A549 (cell line): ENCODE data around the gene EIF3A. TPM values are rescaled to one million over a fixed set of nuclear protein-coding genes. Genes with fewer than 3 reads are reported as not detected.

ENCODE experiments used
- ATAC-seq, 2 experiments: fragments of 200-7000 bp in 1 of 2; fragments of >200 bp in 1 of 2; cut with Nextera tagmentation in 1 of 2; cut with Tn5 transposase in 1 of 2; 3 replicates each; pipeline versions ENCODE4 v1.8.0 to v1.9.1; 2018 to 2020; ENCODE audit warnings: mild to moderate bottlenecking in 1 of 2, moderate library complexity in 1 of 2
- CTCF ChIA-PET: fragments of 300-600 bp; sonication (Branson Sonifier 250); formaldehyde crosslinking; extraction: SDS; loops from one replicate; lab custom pipeline; 2021; ENCODE audit warnings: antibody characterized with exemption, inconsistent platforms; lab: Yijun Ruan, JAX
- POLR2A ChIA-PET: fragments of 350-600 bp; formaldehyde crosslinking; extraction: SDS; loops from one replicate; lab custom pipeline; 2021; ENCODE audit warnings: antibody characterized with exemption, inconsistent platforms; lab: Yijun Ruan, JAX
- DNase-seq, 2 experiments: peaks; one replicate each; pipeline versions ENCODE4 v3.0.0 to v3.0.0-alpha.2; 2011 to 2016; ENCODE audit warnings: low read depth in 1 of 2, low spot score in 1 of 2
- FAIRE-seq: peaks from 2 replicates; lab custom pipeline; 2011; peaks lifted over from hg19 to GRCh38; lab: Jason Lieb, UNC
- H3K27ac ChIP-seq, 2 experiments: fragments of >200 bp; sonication (Bioruptor Twin); formaldehyde crosslinking; 3 replicates each; pipeline ENCODE4 v1.5.1; 2016 to 2017
- H3K4me1 ChIP-seq: fragments of >200 bp; sonication (Bioruptor Twin); formaldehyde crosslinking; 3 replicates; pipeline ENCODE4 v1.6.1; 2016
- H3K4me2 ChIP-seq: fragments of >200 bp; sonication (Bioruptor Twin); formaldehyde crosslinking; 3 replicates; pipeline ENCODE4 v1.6.1; 2016
- H3K4me3 ChIP-seq: fragments of >200 bp; sonication (Bioruptor Twin); formaldehyde crosslinking; 3 replicates; pipeline ENCODE4 v1.5.1; 2016
- H3K9me3 ChIP-seq: fragments of >200 bp; sonication (Bioruptor Twin); formaldehyde crosslinking; 3 replicates; pipeline ENCODE4 v1.6.1; 2016
- BHLHE40 ChIP-seq: IDR thresholded peaks from 2 replicates; pipeline ENCODE4 v1.6.1; 2012; ENCODE audit warnings: low read depth, low read length, inconsistent platforms
- CEBPB ChIP-seq, 2 experiments: fragments of >200 bp in 1 of 2; sonication (Bioruptor Twin) in 1 of 2; formaldehyde crosslinking in 1 of 2; IDR thresholded peaks; 2 replicates each; pipeline ENCODE4 v1.6.1; 2012 to 2016
- EHF ChIP-seq: fragments of 250-450 bp; sonication (Bioruptor Pico); IDR thresholded peaks from 2 replicates; pipeline ENCODE4 v1.5.0; 2020; ENCODE audit warnings: mild to moderate bottlenecking
- EP300 ChIP-seq, 2 experiments: fragments of >200 bp; sonication (Bioruptor Twin); formaldehyde crosslinking; IDR thresholded peaks; 2 replicates in 1 of 2; 3 replicates in 1 of 2; pipeline ENCODE4 v1.6.1; 2016 to 2017
- ESRRA ChIP-seq: fragments of 150-350 bp; IDR thresholded peaks from 2 replicates; pipeline ENCODE4 v1.6.1; 2014; ENCODE audit warnings: mild to moderate bottlenecking, low read length, borderline replicate concordance
- FOSL2 ChIP-seq, 2 experiments: fragments of 450-650 bp in 1 of 2; fragments of >200 bp in 1 of 2; sonication (Bioruptor Twin) in 1 of 2; formaldehyde crosslinking; IDR thresholded peaks; 2 replicates each; pipeline versions ENCODE4 v1.5.0 to v1.6.1; 2016 to 2020; ENCODE audit warnings: mild to moderate bottlenecking in 1 of 2, moderate library complexity in 1 of 2
- GATA3 ChIP-seq: IDR thresholded peaks from 2 replicates; pipeline ENCODE4 v1.6.1; 2012; ENCODE audit warnings: borderline replicate concordance
- HDAC2 ChIP-seq: fragments of 200-600 bp; sonication (generic); IDR thresholded peaks from 2 replicates; pipeline ENCODE4 v1.6.1; 2016
- HOXA7 ChIP-seq: fragments of 250-450 bp; sonication (Bioruptor Pico); IDR thresholded peaks from 2 replicates; pipeline ENCODE4 v1.5.0; 2020; ENCODE audit warnings: mild to moderate bottlenecking, moderate library complexity
- HOXB5 ChIP-seq: fragments of 250-450 bp; sonication (Bioruptor Pico); IDR thresholded peaks from 2 replicates; pipeline ENCODE4 v1.5.0; 2020; ENCODE audit warnings: mild to moderate bottlenecking, moderate library complexity
- JUN ChIP-seq, 2 experiments: fragments of >200 bp; sonication (Bioruptor Twin); formaldehyde crosslinking; IDR thresholded peaks; 2 replicates in 1 of 2; 3 replicates in 1 of 2; pipeline ENCODE4 v1.6.1; 2016 to 2017
- KDM1A ChIP-seq: fragments of 200-600 bp; sonication (generic); IDR thresholded peaks from 2 replicates; pipeline ENCODE4 v1.6.1; 2016; ENCODE audit warnings: low read depth, mild to moderate bottlenecking
- KDM5A ChIP-seq: fragments of 200-600 bp; sonication (generic); IDR thresholded peaks from 2 replicates; pipeline ENCODE4 v1.6.1; 2016; ENCODE audit warnings: antibody characterized with exemption, mild to moderate bottlenecking
- MYC ChIP-seq: IDR thresholded peaks from 2 replicates; pipeline ENCODE4 v1.6.1; 2012; ENCODE audit warnings: mild to moderate bottlenecking, inconsistent platforms, low read length, improper control_type of control experiment, borderline replicate concordance
- NPAS2 ChIP-seq: fragments of 250-450 bp; sonication (Bioruptor Pico); IDR thresholded peaks from 2 replicates; pipeline ENCODE4 v1.8.0; 2022; ENCODE audit warnings: mild to moderate bottlenecking, moderate library complexity, borderline replicate concordance
- PHF8 ChIP-seq: fragments of 200-600 bp; sonication (generic); IDR thresholded peaks from 2 replicates; pipeline ENCODE4 v1.6.1; 2016; ENCODE audit warnings: low read depth, mild to moderate bottlenecking, antibody characterized with exemption, moderate library complexity, borderline replicate concordance
- POLR2AphosphoS2 ChIP-seq: conservative IDR thresholded peaks from 2 replicates; pipeline ENCODE4 v1.6.1; 2012; ENCODE audit warnings: low read length, improper control_type of control experiment, inconsistent platforms
- RARB ChIP-seq: fragments of 250-450 bp; sonication (Bioruptor Pico); IDR thresholded peaks from 2 replicates; pipeline ENCODE4 v1.8.0; 2021; ENCODE audit warnings: mild to moderate bottlenecking, moderate library complexity
- RFX5 ChIP-seq: fragments of 450-650 bp; IDR thresholded peaks from 2 replicates; pipeline ENCODE4 v1.7.1; 2014; ENCODE audit warnings: antibody characterized with exemption, mild to moderate bottlenecking, moderate library complexity
- RNF2 ChIP-seq: fragments of 200-600 bp; sonication (generic); IDR thresholded peaks from 2 replicates; pipeline ENCODE4 v1.6.1; 2016; ENCODE audit warnings: low read depth, mild to moderate bottlenecking, antibody characterized with exemption, moderate library complexity, borderline replicate concordance
- TFCP2L1 ChIP-seq: fragments of 250-450 bp; sonication (Bioruptor Pico); IDR thresholded peaks from 2 replicates; pipeline ENCODE4 v1.5.0; 2021; ENCODE audit warnings: mild to moderate bottlenecking
- TP53 ChIP-seq: fragments of 250-450 bp; sonication (Bioruptor Pico); IDR thresholded peaks from 2 replicates; pipeline ENCODE4 v1.5.0; 2021; ENCODE audit warnings: mild to moderate bottlenecking, moderate library complexity
- ZNF302 ChIP-seq: fragments of 250-450 bp; sonication (Bioruptor Pico); IDR thresholded peaks from 2 replicates; pipeline ENCODE4 v1.9.0; 2021; ENCODE audit warnings: inconsistent platforms, mild to moderate bottlenecking, moderate library complexity
- ZSCAN20 ChIP-seq: fragments of 250-450 bp; sonication (Bioruptor Pico); IDR thresholded peaks from 2 replicates; pipeline ENCODE4 v1.8.0; 2022; ENCODE audit warnings: mild to moderate bottlenecking, moderate library complexity
- WGBS: methylation state at CpG from one replicate; pipeline ENCODE4 v1.1.6; 2017; ENCODE audit errors: missing lambda C conversion rate; 5-methylcytosine and 5-hydroxymethylcytosine counted together
- polyA plus RNA-seq, 4 experiments: library from polyadenylated mRNA; depleted of rRNA in 3 of 4; stranded (reverse); fragments of >200 nt; fragmentation: RNase III in 1 of 4; extraction: RNeasy Plus Mini Kit Qiagen cat#74134 plus additional on column Dnase treatment in 1 of 4; gene quantifications; 2 replicates in 3 of 4; 3 replicates in 1 of 4; pipeline ENCODE4 v1.2.3, GENCODE V29; 2011 to 2017
- TF ChIP-seq, protein P1 (sequence below): fragments of >200 bp; sonication (Bioruptor Twin); formaldehyde crosslinking; IDR thresholded peaks from 3 replicates; pipeline ENCODE4 v1.6.1; 2016
- TF ChIP-seq, protein P2 (sequence below): fragments of 200-600 bp; sonication (generic); IDR thresholded peaks from 2 replicates; pipeline ENCODE4 v1.6.1; 2016; ENCODE audit warnings: antibody characterized with exemption, mild to moderate bottlenecking, moderate library complexity
- TF ChIP-seq, protein P3 (sequence below): fragments of 250-450 bp; sonication (Bioruptor Pico); IDR thresholded peaks from 2 replicates; pipeline ENCODE4 v1.5.0; 2021; ENCODE audit warnings: mild to moderate bottlenecking, moderate library complexity, borderline replicate concordance
- TF ChIP-seq, protein P4 (sequence below): IDR thresholded peaks from 2 replicates; pipeline ENCODE4 v1.6.1; 2012; ENCODE audit warnings: low read depth, borderline replicate concordance
- TF ChIP-seq, protein P5 (sequence below): fragments of 150-350 bp; IDR thresholded peaks from 2 replicates; pipeline ENCODE4 v1.6.1; 2014; ENCODE audit warnings: low read depth, mild to moderate bottlenecking, low read length

EIF3A gene
- polyA plus RNA-seq, 2 of the 4 experiments (the other 2 are of a cell fraction), result 71.0 to 154 TPM

DNA sequence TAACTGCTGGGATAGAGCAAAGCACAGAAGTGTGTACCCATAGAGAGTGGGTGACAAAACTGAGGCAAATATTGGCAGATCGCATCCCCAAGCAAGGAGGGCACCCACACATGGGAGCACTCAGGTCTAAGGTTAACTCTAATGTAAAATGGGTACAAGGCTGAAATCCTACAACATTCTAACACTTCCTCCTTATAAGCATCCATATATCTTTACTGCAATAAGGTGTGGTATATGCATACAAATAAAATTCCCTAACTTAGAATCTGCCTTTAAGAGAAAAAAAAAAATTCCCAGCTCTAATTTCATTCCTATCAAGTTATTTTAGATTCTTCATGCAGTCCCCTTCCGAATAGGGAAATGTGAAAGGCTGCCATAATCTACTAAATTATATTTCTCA is 18.7 kb downstream of the EIF3A start:
- Histone ChIP-seq H3K4me3 (no peak overlapping the region), H3K9me3 (no peaks in the 10 kb centered on the region), H3K27ac (no peak overlapping the region), H3K4me1 (no peaks in the 10 kb centered on the region), H3K4me2 (no peak overlapping the region)
- ChIA-PET POLR2A (no interaction called here), CTCF (no interaction called here)
- FAIRE-seq, result no peak
- DNase-seq, result no peak
- 92% methylated on average over 2 of the region's 2 CpGs for WGBS
- TF ChIP-seq KDM5A, result no peak
- TF ChIP-seq POLR2AphosphoS2, result peak; percentile 13; the same call in 1 of the 2 replicates
- ATAC-seq, result no peak; a peak in 1 of 6 replicates

DNA sequence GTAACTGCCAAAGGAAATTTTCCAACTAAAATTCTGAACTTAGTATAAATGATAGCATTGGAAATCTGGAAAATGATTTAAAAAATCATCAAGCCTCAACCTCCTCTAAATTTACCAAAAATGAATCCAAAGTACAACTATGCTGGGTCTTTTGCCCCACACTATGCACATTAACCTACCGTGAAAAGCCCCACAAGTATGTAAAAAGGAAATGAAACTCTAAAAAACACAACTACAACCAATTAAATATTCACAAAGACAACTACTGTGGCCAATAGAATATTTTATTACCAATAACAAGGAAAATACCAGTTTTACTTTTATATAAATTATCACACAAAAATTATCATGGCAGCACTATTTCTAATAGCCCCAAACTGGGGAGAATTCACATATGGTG is 19.3 kb downstream of the EIF3A start:
- no peaks in the 10 kb centered on the region for H3K4me1 ChIP-seq
- FAIRE-seq (no peak), ATAC-seq (no peak), DNase-seq (no peak)
- H3K9me3 ChIP-seq, result no peaks in the 10 kb centered on the region
- WGBS, result 86% methylated on average over 1 of the region's 1 CpG
- H3K27ac ChIP-seq, result no peak overlapping the region
- ChIA-PET POLR2A (no interaction called here), CTCF (no interaction called here)
- H3K4me2 ChIP-seq, result no peak overlapping the region
- no peak overlapping the region for H3K4me3 ChIP-seq
- TF ChIP-seq RFX5, result no peak
- TF ChIP-seq CEBPB (IDR thresholded peaks at IDR 0.05), result no peak
- no peak for TF ChIP-seq TFCP2L1 (CRISPR knock-in tag)
- no peak for TF ChIP-seq PHF8
- TF ChIP-seq, protein P1, sequence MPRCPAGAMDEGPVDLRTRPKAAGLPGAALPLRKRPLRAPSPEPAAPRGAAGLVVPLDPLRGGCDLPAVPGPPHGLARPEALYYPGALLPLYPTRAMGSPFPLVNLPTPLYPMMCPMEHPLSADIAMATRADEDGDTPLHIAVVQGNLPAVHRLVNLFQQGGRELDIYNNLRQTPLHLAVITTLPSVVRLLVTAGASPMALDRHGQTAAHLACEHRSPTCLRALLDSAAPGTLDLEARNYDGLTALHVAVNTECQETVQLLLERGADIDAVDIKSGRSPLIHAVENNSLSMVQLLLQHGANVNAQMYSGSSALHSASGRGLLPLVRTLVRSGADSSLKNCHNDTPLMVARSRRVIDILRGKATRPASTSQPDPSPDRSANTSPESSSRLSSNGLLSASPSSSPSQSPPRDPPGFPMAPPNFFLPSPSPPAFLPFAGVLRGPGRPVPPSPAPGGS, result no peak
- no peak for TF ChIP-seq NPAS2
- no peak for TF ChIP-seq KDM1A
- TF ChIP-seq HOXA7 (CRISPR knock-in tag), result no peak
- TF ChIP-seq BHLHE40, result no peak
- no peak for TF ChIP-seq JUN (IDR thresholded peaks at IDR 0.05)
- no peak for TF ChIP-seq RARB (CRISPR knock-in tag)
- TF ChIP-seq HOXB5, result no peak
- no peak for TF ChIP-seq ZNF302 (CRISPR knock-in tag)
- TF ChIP-seq, protein P2, sequence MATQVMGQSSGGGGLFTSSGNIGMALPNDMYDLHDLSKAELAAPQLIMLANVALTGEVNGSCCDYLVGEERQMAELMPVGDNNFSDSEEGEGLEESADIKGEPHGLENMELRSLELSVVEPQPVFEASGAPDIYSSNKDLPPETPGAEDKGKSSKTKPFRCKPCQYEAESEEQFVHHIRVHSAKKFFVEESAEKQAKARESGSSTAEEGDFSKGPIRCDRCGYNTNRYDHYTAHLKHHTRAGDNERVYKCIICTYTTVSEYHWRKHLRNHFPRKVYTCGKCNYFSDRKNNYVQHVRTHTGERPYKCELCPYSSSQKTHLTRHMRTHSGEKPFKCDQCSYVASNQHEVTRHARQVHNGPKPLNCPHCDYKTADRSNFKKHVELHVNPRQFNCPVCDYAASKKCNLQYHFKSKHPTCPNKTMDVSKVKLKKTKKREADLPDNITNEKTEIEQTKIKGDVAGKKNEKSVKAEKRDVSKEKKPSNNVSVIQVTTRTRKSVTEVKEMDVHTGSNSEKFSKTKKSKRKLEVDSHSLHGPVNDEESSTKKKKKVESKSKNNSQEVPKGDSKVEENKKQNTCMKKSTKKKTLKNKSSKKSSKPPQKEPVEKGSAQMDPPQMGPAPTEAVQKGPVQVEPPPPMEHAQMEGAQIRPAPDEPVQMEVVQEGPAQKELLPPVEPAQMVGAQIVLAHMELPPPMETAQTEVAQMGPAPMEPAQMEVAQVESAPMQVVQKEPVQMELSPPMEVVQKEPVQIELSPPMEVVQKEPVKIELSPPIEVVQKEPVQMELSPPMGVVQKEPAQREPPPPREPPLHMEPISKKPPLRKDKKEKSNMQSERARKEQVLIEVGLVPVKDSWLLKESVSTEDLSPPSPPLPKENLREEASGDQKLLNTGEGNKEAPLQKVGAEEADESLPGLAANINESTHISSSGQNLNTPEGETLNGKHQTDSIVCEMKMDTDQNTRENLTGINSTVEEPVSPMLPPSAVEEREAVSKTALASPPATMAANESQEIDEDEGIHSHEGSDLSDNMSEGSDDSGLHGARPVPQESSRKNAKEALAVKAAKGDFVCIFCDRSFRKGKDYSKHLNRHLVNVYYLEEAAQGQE, result no peak

DNA sequence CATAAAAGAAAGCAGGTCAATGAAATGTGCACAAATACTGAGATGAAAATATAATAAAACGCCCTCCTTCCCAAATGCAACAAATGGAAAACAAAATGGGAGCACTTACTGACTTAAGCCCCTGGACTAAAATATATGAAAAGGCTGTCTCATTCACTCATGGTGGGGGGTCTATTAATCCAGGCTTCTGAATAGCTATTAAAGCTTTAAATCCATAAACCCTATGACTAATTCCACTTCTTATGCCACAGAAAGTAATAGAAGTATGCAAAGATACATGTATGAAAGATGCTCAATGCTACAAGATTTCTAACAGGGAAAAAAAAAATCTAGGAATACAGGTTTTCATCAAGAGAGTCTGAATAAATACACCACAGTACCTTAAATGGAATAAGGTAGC is 20.5 kb downstream of the EIF3A start:
- ChIA-PET POLR2A (no interaction called here), CTCF (interaction anchor here (1.0 kb wide), 1 partner anchor 50 kb away, joined by 3 read pairs; no protein-coding TSS in a partner anchor)
- no peak overlapping the region for H3K4me2 ChIP-seq
- 89% methylated on average over 1 of the region's 1 CpG for WGBS
- ATAC-seq, result no peak
- H3K27ac ChIP-seq, result no peak overlapping the region
- TF ChIP-seq EHF (CRISPR knock-in tag), result no peak
- TF ChIP-seq, protein P3, sequence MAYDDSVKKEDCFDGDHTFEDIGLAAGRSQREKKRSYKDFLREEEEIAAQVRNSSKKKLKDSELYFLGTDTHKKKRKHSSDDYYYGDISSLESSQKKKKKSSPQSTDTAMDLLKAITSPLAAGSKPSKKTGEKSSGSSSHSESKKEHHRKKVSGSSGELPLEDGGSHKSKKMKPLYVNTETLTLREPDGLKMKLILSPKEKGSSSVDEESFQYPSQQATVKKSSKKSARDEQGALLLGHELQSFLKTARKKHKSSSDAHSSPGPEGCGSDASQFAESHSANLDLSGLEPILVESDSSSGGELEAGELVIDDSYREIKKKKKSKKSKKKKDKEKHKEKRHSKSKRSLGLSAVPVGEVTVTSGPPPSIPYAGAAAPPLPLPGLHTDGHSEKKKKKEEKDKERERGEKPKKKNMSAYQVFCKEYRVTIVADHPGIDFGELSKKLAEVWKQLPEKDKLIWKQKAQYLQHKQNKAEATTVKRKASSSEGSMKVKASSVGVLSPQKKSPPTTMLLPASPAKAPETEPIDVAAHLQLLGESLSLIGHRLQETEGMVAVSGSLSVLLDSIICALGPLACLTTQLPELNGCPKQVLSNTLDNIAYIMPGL (CRISPR knock-in tag), result no peak
- TF ChIP-seq FOSL2 (IDR thresholded peaks at IDR 0.05), result no peak
- TF ChIP-seq FOSL2 (CRISPR knock-in tag; IDR thresholded peaks at IDR 0.05), result no peak
- TF ChIP-seq, protein P4, sequence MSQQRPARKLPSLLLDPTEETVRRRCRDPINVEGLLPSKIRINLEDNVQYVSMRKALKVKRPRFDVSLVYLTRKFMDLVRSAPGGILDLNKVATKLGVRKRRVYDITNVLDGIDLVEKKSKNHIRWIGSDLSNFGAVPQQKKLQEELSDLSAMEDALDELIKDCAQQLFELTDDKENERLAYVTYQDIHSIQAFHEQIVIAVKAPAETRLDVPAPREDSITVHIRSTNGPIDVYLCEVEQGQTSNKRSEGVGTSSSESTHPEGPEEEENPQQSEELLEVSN, result no peak
- TF ChIP-seq TP53 (CRISPR knock-in tag), result no peak
- TF ChIP-seq ZSCAN20 (CRISPR knock-in tag), result no peak
- TF ChIP-seq, protein P5, sequence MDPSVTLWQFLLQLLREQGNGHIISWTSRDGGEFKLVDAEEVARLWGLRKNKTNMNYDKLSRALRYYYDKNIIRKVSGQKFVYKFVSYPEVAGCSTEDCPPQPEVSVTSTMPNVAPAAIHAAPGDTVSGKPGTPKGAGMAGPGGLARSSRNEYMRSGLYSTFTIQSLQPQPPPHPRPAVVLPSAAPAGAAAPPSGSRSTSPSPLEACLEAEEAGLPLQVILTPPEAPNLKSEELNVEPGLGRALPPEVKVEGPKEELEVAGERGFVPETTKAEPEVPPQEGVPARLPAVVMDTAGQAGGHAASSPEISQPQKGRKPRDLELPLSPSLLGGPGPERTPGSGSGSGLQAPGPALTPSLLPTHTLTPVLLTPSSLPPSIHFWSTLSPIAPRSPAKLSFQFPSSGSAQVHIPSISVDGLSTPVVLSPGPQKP, result no peak
- no peak for TF ChIP-seq EP300 (IDR thresholded peaks at IDR 0.05)
- no peak for TF ChIP-seq ESRRA
- no peak for TF ChIP-seq RNF2
- TF ChIP-seq MYC, result no peak
- no peak for TF ChIP-seq HDAC2
- no peak for TF ChIP-seq GATA3
- no peaks in the 10 kb centered on the region for H3K4me1 ChIP-seq
- DNase-seq, result no peak
- FAIRE-seq, result no peak
- no peak overlapping the region for H3K4me3 ChIP-seq
- no peaks in the 10 kb centered on the region for H3K9me3 ChIP-seq
